Measurements from ENCODE around the gene ODF4.
"Not testable (repeated sequence)": the region's sequence is repeated elsewhere in the genome, so short reads cannot be mapped to it uniquely, and the experiment has no call there.

ODF4 gene

DNA sequence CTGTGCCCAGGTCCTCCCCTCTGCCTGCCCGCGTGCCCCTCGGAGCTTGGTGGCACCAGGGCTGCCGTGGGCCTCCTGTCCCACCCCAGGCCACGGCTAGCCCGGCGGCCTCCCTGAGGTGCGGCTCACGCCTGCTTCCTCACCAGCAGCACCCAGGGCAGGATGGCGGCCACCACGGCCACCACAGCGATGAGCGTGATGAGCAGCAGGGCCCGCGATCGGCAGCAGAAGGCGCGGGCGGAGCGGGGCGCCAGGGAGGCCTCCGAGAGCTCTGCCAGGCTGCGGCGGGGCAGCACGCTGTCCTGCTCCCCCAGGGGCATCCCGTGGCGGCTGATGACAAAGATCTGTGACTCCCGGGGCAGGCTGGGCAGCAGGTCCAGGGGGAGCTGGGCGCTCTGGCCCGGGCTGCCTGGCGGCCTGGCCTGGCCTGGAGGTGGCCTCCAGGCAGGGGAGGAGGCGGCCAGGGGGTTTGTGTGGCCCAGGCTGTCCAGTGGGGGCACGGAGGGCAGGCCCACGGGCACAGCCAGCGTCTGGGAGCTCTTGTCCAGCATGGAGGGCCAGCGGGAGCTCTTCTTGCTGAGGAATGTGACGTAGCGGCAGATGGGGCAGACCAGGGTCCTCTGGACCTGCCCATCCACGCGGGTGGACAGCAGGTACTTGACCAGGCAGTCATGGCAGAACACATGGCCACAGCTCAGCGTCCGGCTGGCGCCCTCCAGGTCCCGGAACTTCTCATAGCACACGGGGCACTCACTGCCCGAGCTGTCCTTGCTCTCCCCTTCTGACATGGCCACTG lies 53.2 kb downstream of the ODF4 start:
- Histone ChIP-seq H4K20me1 (ENCODE audit: insufficient read depth) (no peaks in the 10 kb centered on the region), H3K4me3 (IDR thresholded peaks at IDR 0.05; ENCODE audit: insufficient read depth, low read depth, low read length) (no peak overlapping the region), H3K27me3 (ENCODE audit: insufficient read depth, low read depth) (no peaks in the 10 kb centered on the region), H3K36me3 (ENCODE audit: insufficient read depth) (no peaks in the 10 kb centered on the region), H3K27ac (no peak overlapping the region), H3K9ac (no peak overlapping the region), H2AFZ (ENCODE audit: low read depth) (no peak overlapping the region), H3K4me2 (no peak overlapping the region), H3K4me1 (ENCODE audit: low read depth, poor library complexity, severe bottlenecking) (no peaks in the 10 kb centered on the region), H3K79me2 (ENCODE audit: insufficient read depth, low read depth) (no peaks in the 10 kb centered on the region)
- TF ChIP-seq, protein P1, sequence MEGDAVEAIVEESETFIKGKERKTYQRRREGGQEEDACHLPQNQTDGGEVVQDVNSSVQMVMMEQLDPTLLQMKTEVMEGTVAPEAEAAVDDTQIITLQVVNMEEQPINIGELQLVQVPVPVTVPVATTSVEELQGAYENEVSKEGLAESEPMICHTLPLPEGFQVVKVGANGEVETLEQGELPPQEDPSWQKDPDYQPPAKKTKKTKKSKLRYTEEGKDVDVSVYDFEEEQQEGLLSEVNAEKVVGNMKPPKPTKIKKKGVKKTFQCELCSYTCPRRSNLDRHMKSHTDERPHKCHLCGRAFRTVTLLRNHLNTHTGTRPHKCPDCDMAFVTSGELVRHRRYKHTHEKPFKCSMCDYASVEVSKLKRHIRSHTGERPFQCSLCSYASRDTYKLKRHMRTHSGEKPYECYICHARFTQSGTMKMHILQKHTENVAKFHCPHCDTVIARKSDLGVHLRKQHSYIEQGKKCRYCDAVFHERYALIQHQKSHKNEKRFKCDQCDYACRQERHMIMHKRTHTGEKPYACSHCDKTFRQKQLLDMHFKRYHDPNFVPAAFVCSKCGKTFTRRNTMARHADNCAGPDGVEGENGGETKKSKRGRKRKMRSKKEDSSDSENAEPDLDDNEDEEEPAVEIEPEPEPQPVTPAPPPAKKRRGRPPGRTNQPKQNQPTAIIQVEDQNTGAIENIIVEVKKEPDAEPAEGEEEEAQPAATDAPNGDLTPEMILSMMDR (conservative IDR thresholded peaks at IDR 0.05; ENCODE audit: low read depth, low read length) = no peak

DNA sequence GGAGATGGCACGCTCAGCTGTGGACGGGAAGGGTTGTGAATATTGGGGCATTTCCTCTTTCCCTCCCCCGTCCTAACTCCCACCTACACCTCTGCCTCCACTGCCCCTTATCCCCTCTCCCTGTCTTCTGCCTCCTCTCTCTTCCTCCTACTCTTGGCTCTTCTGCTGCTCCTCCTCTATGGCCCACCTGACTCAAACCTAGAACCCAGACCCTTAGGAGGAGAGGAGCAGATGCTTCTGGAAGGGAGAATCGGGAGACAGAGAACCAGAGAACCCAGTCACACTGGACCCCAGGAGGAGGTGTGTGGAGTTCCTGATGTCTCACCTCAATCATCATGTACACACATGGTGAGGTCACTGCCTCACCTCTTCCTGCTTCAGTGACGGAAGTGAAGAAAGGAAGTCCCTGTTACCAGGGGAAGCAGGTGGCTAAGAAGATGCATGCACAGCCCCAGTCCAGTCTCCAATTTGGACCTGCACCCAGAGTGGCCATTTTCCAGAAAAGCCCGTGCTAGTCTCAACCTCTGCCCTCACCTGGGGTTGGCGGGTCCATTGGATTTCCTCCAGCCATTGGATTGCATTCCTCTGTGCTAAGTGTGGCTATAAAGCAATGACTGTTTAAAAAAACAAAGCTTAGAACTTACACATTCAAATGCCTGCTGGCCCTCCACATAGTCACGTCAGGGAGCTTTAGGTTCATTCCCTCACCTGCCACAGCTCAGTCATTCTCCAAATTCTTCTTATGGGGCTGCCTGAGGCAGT lies 54.0 kb downstream of the ODF4 start:
- TF ChIP-seq, protein P1 (conservative IDR thresholded peaks at IDR 0.05; ENCODE audit: low read depth, low read length) = no peak
- Histone ChIP-seq H3K27ac (no peak overlapping the region), H3K36me3 (ENCODE audit: insufficient read depth) (no peaks in the 10 kb centered on the region), H3K4me3 (IDR thresholded peaks at IDR 0.05; ENCODE audit: insufficient read depth, low read depth, low read length) (no peak overlapping the region), H2AFZ (ENCODE audit: low read depth) (no peak overlapping the region), H3K4me1 (ENCODE audit: low read depth, poor library complexity, severe bottlenecking) (no peaks in the 10 kb centered on the region), H4K20me1 (ENCODE audit: insufficient read depth) (no peaks in the 10 kb centered on the region), H3K79me2 (ENCODE audit: insufficient read depth, low read depth) (no peaks in the 10 kb centered on the region), H3K27me3 (ENCODE audit: insufficient read depth, low read depth) (no peaks in the 10 kb centered on the region), H3K9ac (no peak overlapping the region), H3K4me2 (no peak overlapping the region)

DNA sequence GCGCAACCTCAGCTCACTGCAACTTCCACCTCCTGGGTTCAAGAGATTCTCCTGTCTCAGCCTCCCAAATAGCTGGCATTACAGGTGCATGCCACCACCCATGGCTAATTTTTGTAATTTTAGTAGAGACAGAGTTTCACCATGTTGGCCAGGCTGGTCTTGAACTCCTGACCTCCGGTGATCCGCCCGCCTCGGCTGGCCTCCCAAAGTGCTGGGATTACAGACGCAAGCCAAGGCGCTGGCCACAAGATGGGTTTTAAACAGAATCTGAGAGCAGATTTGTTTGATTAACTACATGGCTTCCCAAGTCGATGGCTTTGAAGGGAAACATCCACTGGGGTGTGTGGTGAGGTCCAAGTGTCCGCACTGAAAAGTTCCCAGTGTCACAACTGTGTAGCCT lies 54.9 kb downstream of the ODF4 start:
- not testable (repeated sequence) for H3K4me2 ChIP-seq; H3K4me3 ChIP-seq (IDR thresholded peaks at IDR 0.05; ENCODE audit: insufficient read depth, low read depth, low read length)

More for the DNA sequence above, 54.9 kb downstream of the ODF4 start:
- not testable (repeated sequence) for H4K20me1 ChIP-seq (ENCODE audit: insufficient read depth); H3K9ac ChIP-seq; H3K27ac ChIP-seq; H3K79me2 ChIP-seq (ENCODE audit: insufficient read depth, low read depth); H3K27me3 ChIP-seq (ENCODE audit: insufficient read depth, low read depth); H2AFZ ChIP-seq (ENCODE audit: low read depth); H3K36me3 ChIP-seq (ENCODE audit: insufficient read depth); H3K4me1 ChIP-seq (ENCODE audit: low read depth, poor library complexity, severe bottlenecking)
